Tibial artery (tissue), 4 donors: Measurements from ENCODE around the gene APBA2.

Experiments
- DNase-seq, 2 donors: peaks; one replicate each; pipeline ENCODE4 v3.0.0-alpha.2; 2019
- H3K27ac ChIP-seq, 2 donors: fragments of 200-600 bp; sonication (generic) in 1 of 2; 1 replicate in 1 of 2; 2 replicates in 1 of 2; pipeline ENCODE4 v1.5.1; 2018 to 2019; ENCODE audit warnings: mild to moderate bottlenecking in 1 of 2
- H3K27me3 ChIP-seq, 2 donors: fragments of 200-600 bp; sonication (generic) in 1 of 2; one replicate each; pipeline versions ENCODE4 v1.5.1 to v1.6.0; 2016 to 2019
- H3K36me3 ChIP-seq, 3 donors: fragments of 200-600 bp; sonication (generic) in 2 of 3; one replicate each; pipeline ENCODE4 v1.5.1; 2016 to 2019; ENCODE audit warnings: mild to moderate bottlenecking in 2 of 3
- H3K4me1 ChIP-seq, 4 donors: fragments of 200-600 bp; sonication (generic) in 2 of 4; 1 replicate in 3 of 4; 2 replicates in 1 of 4; pipeline ENCODE4 v1.5.1; 2016 to 2019
- H3K4me3 ChIP-seq, 2 donors: fragments of 200-600 bp; sonication (generic) in 1 of 2; 1 replicate in 1 of 2; 2 replicates in 1 of 2; pipeline ENCODE4 v1.5.1; 2018 to 2019; ENCODE audit warnings: mild to moderate bottlenecking in 2 of 2
- H3K9me3 ChIP-seq, 3 donors: fragments of 200-600 bp; sonication (generic) in 1 of 3; one replicate each; pipeline ENCODE4 v1.5.1; 2016 to 2019
- CTCF ChIP-seq, 2 experiments: fragments of 200-600 bp in 1 of 2; fragments of 450-650 bp in 1 of 2; IDR thresholded peaks; one replicate each; pipeline ENCODE4 v1.5.1; 2017 to 2019; ENCODE audit warnings: antibody characterized with exemption in 2 of 2, mild to moderate bottlenecking in 1 of 2, moderate library complexity in 1 of 2
- intact Hi-C: fragments of 100-400 bp; cut with DNase I; formaldehyde crosslinking; loops from one replicate; pipeline ENCODE4 v1.15.0; 2023; ENCODE audit warnings: low total_unique reads

The APBA2 gene

GRCh38 chr15:29031502-29032228 is 145.9 kb downstream of the APBA2 start:
- no peak for TF ChIP-seq CTCF (IDR thresholded peaks at IDR 0.05)
- intact Hi-C loops, result no loop called here
- H3K9me3 ChIP-seq, result no peaks in the 10 kb centered on the region
- no peak overlapping the region for H3K4me3 ChIP-seq
- H3K27me3 ChIP-seq, result no peaks in the 10 kb centered on the region
- H3K27ac ChIP-seq, result no peak overlapping the region
- DNase-seq, result no peak
- H3K36me3 ChIP-seq, result no peaks in the 10 kb centered on the region
- no peaks in the 10 kb centered on the region for H3K4me1 ChIP-seq

GRCh38 chr15:29032229-29032625 is 146.5 kb downstream of the APBA2 start:
- Histone ChIP-seq H3K9me3 (no peaks in the 10 kb centered on the region), H3K36me3 (no peaks in the 10 kb centered on the region), H3K27ac (no peak overlapping the region), H3K4me3 (no peak overlapping the region), H3K4me1 (no peaks in the 10 kb centered on the region), H3K27me3 (no peaks in the 10 kb centered on the region)
- no peak for TF ChIP-seq CTCF (IDR thresholded peaks at IDR 0.05)
- intact Hi-C loops, result no loop called here
- no peak for DNase-seq

GRCh38 chr15:29032751-29033150 is 147.0 kb downstream of the APBA2 start:
- Histone ChIP-seq H3K4me1 (no peaks in the 10 kb centered on the region), H3K36me3 (no peaks in the 10 kb centered on the region), H3K9me3 (no peaks in the 10 kb centered on the region), H3K27me3 (no peaks in the 10 kb centered on the region), H3K4me3 (no peak overlapping the region), H3K27ac (no peak overlapping the region)
- no peak for TF ChIP-seq CTCF (IDR thresholded peaks at IDR 0.05)
- DNase-seq, result no peak
- intact Hi-C loops, result no loop called here

- Histone ChIP-seq H3K27me3 (no peaks in the 10 kb centered on the region), H3K4me3 (no peak overlapping the region), H3K4me1 (no peaks in the 10 kb centered on the region), H3K36me3 (no peaks in the 10 kb centered on the region), H3K27ac (no peak overlapping the region), H3K9me3 (no peaks in the 10 kb centered on the region)
- intact Hi-C loops, result no loop called here
- TF ChIP-seq CTCF (IDR thresholded peaks at IDR 0.05), result no peak
- DNase-seq, result no peak
These were observed 148.4 kb downstream of the APBA2 start for GRCh38 chr15:29034151-29034550.

GRCh38 chr15:29034593-29035335 is 149.0 kb downstream of the APBA2 start:
- no peak for DNase-seq
- Histone ChIP-seq H3K36me3 (no peaks in the 10 kb centered on the region), H3K4me3 (no peak overlapping the region), H3K4me1 (no peaks in the 10 kb centered on the region), H3K9me3 (no peaks in the 10 kb centered on the region), H3K27me3 (no peaks in the 10 kb centered on the region), H3K27ac (no peak overlapping the region)
- TF ChIP-seq CTCF (IDR thresholded peaks at IDR 0.05), result no peak
- intact Hi-C loops, result no loop called here
